MM.1S (cell line): ENCODE results near the gene ASCC2.

ENCODE experiments used
- DNase-seq: peaks from one replicate; pipeline ENCODE4 v3.0.0-alpha.2; 2015
- H2AFZ ChIP-seq: fragments of 300-600 bp; sonication (generic); 2 replicates; pipeline ENCODE4 v1.6.0; 2016; ENCODE audit warnings: antibody characterized with exemption, low read length
- H3F3A ChIP-seq: fragments of 300-600 bp; sonication (generic); 2 replicates; pipeline ENCODE4 v1.6.1; 2016; ENCODE audit warnings: mild to moderate bottlenecking, antibody characterized with exemption, low read length, moderate library complexity, mixed read lengths; ENCODE audit not compliant: insufficient read depth
- H3K27ac ChIP-seq: fragments of 300-600 bp; sonication (generic); 2 replicates; pipeline ENCODE4 v1.5.1; 2016; ENCODE audit warnings: mild to moderate bottlenecking, low read length
- H3K27me3 ChIP-seq: fragments of 300-600 bp; sonication (generic); replicated peaks from 2 replicates; pipeline ENCODE4 v1.6.0; 2016; ENCODE audit warnings: low read length; ENCODE audit not compliant: insufficient read depth
- H3K36me3 ChIP-seq: fragments of 300-600 bp; sonication (generic); replicated peaks from 2 replicates; pipeline ENCODE4 v1.6.1; 2016; ENCODE audit warnings: mild to moderate bottlenecking, low read length, mixed read lengths; ENCODE audit not compliant: insufficient read depth
- H3K4me1 ChIP-seq: fragments of 300-600 bp; sonication (generic); 2 replicates; pipeline ENCODE4 v1.6.1; 2016; ENCODE audit warnings: low read length, mixed read lengths
- H3K4me2 ChIP-seq: fragments of 300-600 bp; sonication (generic); 2 replicates; pipeline ENCODE4 v1.6.0; 2016; ENCODE audit warnings: low read depth, low read length
- H3K4me3 ChIP-seq: fragments of 300-600 bp; sonication (generic); 2 replicates; pipeline ENCODE4 v1.5.1; 2016; ENCODE audit warnings: low read length, mixed read lengths
- H3K79me2 ChIP-seq: fragments of 300-600 bp; sonication (generic); 2 replicates; pipeline ENCODE4 v1.6.1; 2016; ENCODE audit warnings: mixed run types, low read length, mixed read lengths
- H3K9ac ChIP-seq: fragments of 300-600 bp; sonication (generic); 2 replicates; pipeline ENCODE4 v1.6.1; 2016; ENCODE audit warnings: low read length, mixed read lengths
- H3K9me2 ChIP-seq: fragments of 300-600 bp; sonication (generic); replicated peaks from 2 replicates; pipeline ENCODE4 v1.6.1; 2016; ENCODE audit warnings: mild to moderate bottlenecking, low read length, mixed read lengths; ENCODE audit not compliant: insufficient read depth
- H3K9me3 ChIP-seq: fragments of 300-600 bp; sonication (generic); replicated peaks from 2 replicates; pipeline ENCODE4 v1.6.1; 2016; ENCODE audit warnings: mild to moderate bottlenecking, low read length, mixed read lengths; ENCODE audit not compliant: insufficient read depth
- H4K20me1 ChIP-seq: fragments of 300-600 bp; sonication (generic); 2 replicates; pipeline ENCODE4 v1.6.1; 2016; ENCODE audit warnings: mild to moderate bottlenecking, low read length, moderate library complexity, mixed read lengths; ENCODE audit not compliant: insufficient read depth
- CTCF ChIP-seq: fragments of 300-600 bp; sonication (generic); IDR thresholded peaks from 2 replicates; pipeline ENCODE4 v1.5.1; 2016; ENCODE audit warnings: antibody characterized with exemption, low read length, mixed read lengths
- EZH2 ChIP-seq: fragments of 300-600 bp; sonication (generic); optimal IDR thresholded peaks from 2 replicates; pipeline ENCODE3; 2017; ENCODE audit warnings: low read depth, mild to moderate bottlenecking, antibody characterized with exemption, low read length, mixed read lengths
- EZH2phosphoT487 ChIP-seq: fragments of 300-600 bp; sonication (generic); IDR thresholded peaks from 2 replicates; pipeline ENCODE4 v1.6.1; 2018; ENCODE audit warnings: antibody characterized with exemption, low read length

ASCC2 gene

GRCh38 chr22:29780220-29780619 lies 57.9 kb downstream of the ASCC2 start:
- Histone ChIP-seq H3K4me1 (no peaks in the 10 kb centered on the region), H3K9me3 (no peaks in the 10 kb centered on the region), H3K4me2 (no peak overlapping the region), H3K27ac (no peak overlapping the region), H3F3A (no peaks in the 10 kb centered on the region), H3K36me3 (no peaks in the 10 kb centered on the region), H3K9ac (no peak overlapping the region), H3K9me2 (no peaks in the 10 kb centered on the region), H3K4me3 (no peak overlapping the region), H2AFZ (no peak overlapping the region), H3K27me3 (no peaks in the 10 kb centered on the region), H3K79me2 (no peaks in the 10 kb centered on the region), H4K20me1 (no peaks in the 10 kb centered on the region)
- DNase-seq, result no peak
- TF ChIP-seq EZH2phosphoT487, result no peak
- no peak for TF ChIP-seq EZH2
- TF ChIP-seq CTCF, result no peak

- no peak overlapping the region for H3K4me2 ChIP-seq
- H3K79me2 ChIP-seq, result peaks cover 17% of the 10 kb centered on the region
- no peaks in the 10 kb centered on the region for H3F3A ChIP-seq
- H3K36me3 ChIP-seq, result 0 out of 2 replicates have a peak, but pooled peaks cover 5% of the 10 kb centered on the region
- no peaks in the 10 kb centered on the region for H3K4me1 ChIP-seq
- no peak overlapping the region for H3K9ac ChIP-seq
- no peak overlapping the region for H2AFZ ChIP-seq
- no peak for DNase-seq
- no peak overlapping the region for H3K27ac ChIP-seq
- no peaks in the 10 kb centered on the region for H3K27me3 ChIP-seq
- H3K9me3 ChIP-seq, result no peaks in the 10 kb centered on the region
- H3K4me3 ChIP-seq, result no peak overlapping the region
- H4K20me1 ChIP-seq, result no peaks in the 10 kb centered on the region
- TF ChIP-seq CTCF (no peak), EZH2phosphoT487 (no peak), EZH2 (no peak)
- H3K9me2 ChIP-seq, result no peaks in the 10 kb centered on the region
Measured at GRCh38 chr22:29773233-29773632, 64.8 kb downstream of the ASCC2 start.

GRCh38 chr22:29772170-29772641 lies 65.9 kb downstream of the ASCC2 start:
- Histone ChIP-seq H3K4me2 (no peak overlapping the region), H3K27ac (no peak overlapping the region), H3K79me2 (peaks cover 28% of the 10 kb centered on the region), H3K4me3 (no peak overlapping the region), H3F3A (no peaks in the 10 kb centered on the region), H3K9ac (no peak overlapping the region), H3K27me3 (no peaks in the 10 kb centered on the region), H3K9me2 (no peaks in the 10 kb centered on the region), H3K36me3 (0 out of 2 replicates have a peak, but pooled peaks cover 5% of the 10 kb centered on the region), H4K20me1 (no peaks in the 10 kb centered on the region), H3K4me1 (no peaks in the 10 kb centered on the region), H2AFZ (no peak overlapping the region), H3K9me3 (no peaks in the 10 kb centered on the region)
- TF ChIP-seq CTCF, result peak; percentile 29
- TF ChIP-seq EZH2, result no peak
- DNase-seq, result no peak
